Vagina (tissue), 2 donors: ENCODE results near the gene ADAMTS17.

Experiments
- POLR2AphosphoS5 ChIP-seq, 2 donors: sonication (generic); formaldehyde crosslinking; IDR thresholded peaks; one replicate each; pipeline ENCODE4 v1.9.0; 2017; ENCODE audit warnings: antibody characterized with exemption in 2 of 2, mild to moderate bottlenecking in 2 of 2, low read depth in 1 of 2; ENCODE audit not compliant: insufficient read depth in 1 of 2
- TF ChIP-seq, protein P1 (sequence below), 3 experiments: fragments of 450-650 bp in 2 of 3; fragments of 200-600 bp in 1 of 3; sonication (generic) in 1 of 3; IDR thresholded peaks; one replicate each; pipeline ENCODE4 v1.5.1; 2017 to 2019; ENCODE audit warnings: antibody characterized with exemption in 3 of 3, mild to moderate bottlenecking in 2 of 3, moderate library complexity in 2 of 3

DNA sequence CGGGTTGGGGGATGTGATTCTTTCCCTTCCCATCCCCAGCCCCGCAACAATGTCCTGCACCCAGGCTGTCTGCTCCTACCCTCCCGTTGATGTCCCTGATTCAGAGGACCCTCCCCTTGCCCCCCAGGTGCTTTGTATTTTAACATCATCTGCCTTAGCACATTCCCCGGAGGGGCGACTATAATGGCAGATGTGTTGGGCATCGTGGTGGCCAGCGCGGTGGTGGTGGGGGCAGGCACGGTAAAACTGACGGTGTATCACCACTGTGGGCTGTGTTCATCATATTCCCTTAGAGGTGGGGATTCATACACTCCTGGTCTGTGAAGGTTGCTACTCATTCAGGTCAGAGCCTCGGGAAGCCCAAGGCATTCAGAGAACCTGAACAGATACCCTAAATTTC, 173.0 kb downstream of the ADAMTS17 start:
- TF ChIP-seq POLR2AphosphoS5 (IDR thresholded peaks at IDR 0.05; ENCODE audit: insufficient read depth in 1 of 2, low read depth in 1 of 2): no peak
- TF ChIP-seq, protein P1, sequence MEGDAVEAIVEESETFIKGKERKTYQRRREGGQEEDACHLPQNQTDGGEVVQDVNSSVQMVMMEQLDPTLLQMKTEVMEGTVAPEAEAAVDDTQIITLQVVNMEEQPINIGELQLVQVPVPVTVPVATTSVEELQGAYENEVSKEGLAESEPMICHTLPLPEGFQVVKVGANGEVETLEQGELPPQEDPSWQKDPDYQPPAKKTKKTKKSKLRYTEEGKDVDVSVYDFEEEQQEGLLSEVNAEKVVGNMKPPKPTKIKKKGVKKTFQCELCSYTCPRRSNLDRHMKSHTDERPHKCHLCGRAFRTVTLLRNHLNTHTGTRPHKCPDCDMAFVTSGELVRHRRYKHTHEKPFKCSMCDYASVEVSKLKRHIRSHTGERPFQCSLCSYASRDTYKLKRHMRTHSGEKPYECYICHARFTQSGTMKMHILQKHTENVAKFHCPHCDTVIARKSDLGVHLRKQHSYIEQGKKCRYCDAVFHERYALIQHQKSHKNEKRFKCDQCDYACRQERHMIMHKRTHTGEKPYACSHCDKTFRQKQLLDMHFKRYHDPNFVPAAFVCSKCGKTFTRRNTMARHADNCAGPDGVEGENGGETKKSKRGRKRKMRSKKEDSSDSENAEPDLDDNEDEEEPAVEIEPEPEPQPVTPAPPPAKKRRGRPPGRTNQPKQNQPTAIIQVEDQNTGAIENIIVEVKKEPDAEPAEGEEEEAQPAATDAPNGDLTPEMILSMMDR (IDR thresholded peaks at IDR 0.05): no peak
